K562 treated with DMSO at 1 percent for 12 hours (cell line): Measurements from ENCODE around the gene GMEB2. TPM values are rescaled to one million over a fixed set of nuclear protein-coding genes. Genes with fewer than 3 reads are reported as not detected.

Source experiments
- total RNA-seq: library from RNA; unstranded; fragments of 300-600 nt; gene quantifications from 2 replicates; pipeline ENCODE4 v1.2.3, GENCODE V29; 2022; ENCODE audit not compliant: insufficient read depth

The GMEB2 gene, protein sequence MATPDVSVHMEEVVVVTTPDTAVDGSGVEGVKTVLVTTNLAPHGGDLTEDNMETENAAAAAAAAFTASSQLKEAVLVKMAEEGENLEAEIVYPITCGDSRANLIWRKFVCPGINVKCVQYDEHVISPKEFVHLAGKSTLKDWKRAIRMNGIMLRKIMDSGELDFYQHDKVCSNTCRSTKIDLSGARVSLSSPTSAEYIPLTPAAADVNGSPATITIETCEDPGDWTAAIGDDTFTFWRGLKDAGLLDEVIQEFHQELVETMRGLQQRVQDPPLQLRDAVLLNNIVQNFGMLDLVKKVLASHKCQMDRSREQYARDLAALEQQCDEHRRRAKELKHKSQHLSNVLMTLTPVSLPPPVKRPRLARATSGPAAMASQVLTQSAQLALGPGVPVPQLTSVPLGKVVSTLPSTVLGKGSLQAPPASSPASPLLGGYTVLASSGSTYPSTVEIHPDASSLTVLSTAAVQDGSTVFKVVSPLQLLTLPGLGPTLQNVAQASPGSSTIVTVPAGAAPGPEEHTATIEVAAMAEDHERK
- total RNA-seq: 5.8 and 9.2 TPM in 2 replicates

GRCh38 chr20:63626424-63627128 is at the start of gene GMEB2:
TSS of gene GMEB2 (minus strand) at chr20:63627101. CDS start at chr20:63619397, 7,704 bp downstream.

GRCh38 chr20:63657937-63658748 is 31.2 kb upstream of the GMEB2 start, which contains the start of gene RTEL1:
TSS of gene RTEL1 (plus strand) at chr20:63658312. CDS start at chr20:63659403, 1,091 bp downstream.

DNA sequence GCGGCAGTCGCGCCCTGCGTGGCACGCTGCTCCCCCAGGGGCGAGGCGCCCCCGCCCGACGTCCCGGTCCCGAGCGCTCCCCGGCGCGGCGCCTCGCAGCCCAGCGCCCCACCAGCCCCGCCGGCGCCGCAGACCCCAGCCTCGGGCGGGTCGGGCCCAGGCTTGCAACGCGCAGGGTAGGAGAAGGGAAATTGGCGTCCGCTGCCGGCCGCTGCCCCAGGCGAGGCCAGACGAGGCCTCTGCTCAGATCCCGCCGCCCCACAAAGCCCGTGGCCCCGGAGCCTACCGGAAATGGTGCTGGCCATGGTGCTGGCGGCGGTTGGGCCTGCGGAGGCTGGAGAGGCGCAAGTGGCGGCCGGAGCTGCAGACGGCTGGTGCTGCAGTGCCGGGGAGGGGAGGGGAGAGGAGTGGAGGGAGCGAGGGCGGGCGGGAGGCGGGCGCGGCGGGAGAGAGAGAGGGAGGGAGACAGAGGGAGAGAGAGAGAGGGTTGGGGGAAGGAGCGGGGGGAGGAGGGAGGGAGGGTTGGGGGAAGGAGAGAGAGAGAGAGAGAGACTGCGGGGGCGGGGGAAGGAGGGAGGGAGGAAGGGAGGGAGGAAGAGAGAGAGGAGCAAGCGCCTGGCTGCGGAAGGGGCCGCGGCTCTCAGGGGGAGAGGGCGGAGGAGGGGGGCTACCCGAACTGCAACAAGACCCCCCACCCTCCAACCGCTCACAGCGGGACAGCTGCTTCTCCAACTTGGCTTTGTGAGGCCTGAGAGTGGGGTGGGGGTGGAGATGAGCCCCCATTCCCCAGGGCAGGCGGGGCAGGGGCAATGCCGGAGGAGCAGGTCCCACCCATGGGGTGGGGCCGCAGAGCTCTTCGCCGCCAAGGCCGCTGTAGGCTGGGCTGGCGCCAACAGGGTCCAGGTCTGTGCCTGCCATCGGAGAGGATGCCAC is 26.4 kb upstream of the GMEB2 start, which contains the start of gene STMN3:
Gene STMN3 (minus strand): TSS at position 384 of the 933 bp plus-strand sequence. CDS start 79 bp downstream, at position 305.

GRCh38 chr20:63574156-63574828 is 52.6 kb downstream of the GMEB2 start, which contains the start of gene HELZ2:
TSS of gene HELZ2 (minus strand) at chr20:63574239. CDS start at chr20:63572385, 1,854 bp downstream.

DNA sequence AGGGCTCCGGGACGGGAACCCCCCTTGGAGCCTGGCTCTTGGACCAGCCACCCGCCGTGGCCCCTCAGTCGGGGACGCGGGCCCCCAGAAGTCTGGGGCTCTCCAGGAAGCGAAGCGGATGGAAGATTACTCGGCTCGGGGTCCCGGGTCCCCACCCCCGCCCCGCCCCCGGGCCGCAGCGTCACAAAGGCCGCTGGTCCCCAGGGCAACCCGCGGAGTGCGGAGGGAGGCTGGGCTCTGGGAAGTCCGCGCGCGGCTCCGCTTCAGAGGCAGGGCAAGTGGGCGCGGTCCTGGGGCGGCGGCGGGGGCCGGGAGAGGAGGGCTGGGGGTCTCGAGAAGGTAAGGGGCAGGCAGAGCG is 73.0 kb downstream of the GMEB2 start, which contains the start of gene FNDC11:
Gene FNDC11 (plus strand): TSS at position 227 of the 358 bp plus-strand sequence. CDS start 1,505 bp downstream, outside the sequence.

GRCh38 chr20:63547725-63548480 is 79.0 kb downstream of the GMEB2 start, which contains the start of gene SRMS:
TSS of gene SRMS (minus strand) at chr20:63547749. CDS start at chr20:63547463, 286 bp downstream.

Other genes starting within 250 kb of the GMEB2 start
- gene KCNQ2, start 154.4 kb downstream of the GMEB2 start, total RNA-seq: not detected in 2 replicates
- 52.9 and 73.8 TPM in 2 replicates for gene EEF1A2, start 128.0 kb downstream of the GMEB2 start, total RNA-seq
- 155 and 180 TPM in 2 replicates for gene PPDPF, start 106.3 kb downstream of the GMEB2 start, total RNA-seq
- not detected in 2 replicates for gene PTK6, start 89.7 kb downstream of the GMEB2 start, total RNA-seq
- not detected in 2 replicates for gene SRMS, start 79.4 kb downstream of the GMEB2 start, total RNA-seq
- 0.52 TPM in 1 of 2 replicates, not detected in the other for gene FNDC11, start 72.9 kb downstream of the GMEB2 start, total RNA-seq
- gene HELZ2, start 52.9 kb downstream of the GMEB2 start, total RNA-seq: 14.7 and 45.5 TPM in 2 replicates
- 9.1 and 10.9 TPM in 2 replicates for gene STMN3, start 26.3 kb upstream of the GMEB2 start, total RNA-seq
- gene RTEL1, start 31.2 kb upstream of the GMEB2 start, total RNA-seq: 6.1 and 8.8 TPM in 2 replicates
- gene TNFRSF6B, start 69.6 kb upstream of the GMEB2 start, total RNA-seq: 2.3 and 2.9 TPM in 2 replicates
- gene ARFRP1, start 80.9 kb upstream of the GMEB2 start, total RNA-seq: 28.6 and 32.5 TPM in 2 replicates
- 10.2 and 14.4 TPM in 2 replicates for gene ZGPAT, start 80.9 kb upstream of the GMEB2 start, total RNA-seq
- gene LIME1, start 109.6 kb upstream of the GMEB2 start, total RNA-seq: 14.9 and 18.6 TPM in 2 replicates
- gene SLC2A4RG, start 112.7 kb upstream of the GMEB2 start, total RNA-seq: 43.8 and 55.1 TPM in 2 replicates
- 1.8 and 3.3 TPM in 2 replicates for gene ZBTB46, start 204.2 kb upstream of the GMEB2 start, total RNA-seq
- 6.2 and 7.0 TPM in 2 replicates for gene ABHD16B, start 234.4 kb upstream of the GMEB2 start, total RNA-seq
- 62.8 and 93.1 TPM in 2 replicates for gene TPD52L2, start 238.2 kb upstream of the GMEB2 start, total RNA-seq